LNCAP (cell line): ENCODE results near the gene STK32B.

Experiments used
- TF ChIP-seq, protein P1 (sequence below): fragments of 450-650 bp; IDR thresholded peaks from 2 replicates; pipeline ENCODE4 v1.5.1; 2017; ENCODE audit warnings: mild to moderate bottlenecking

The STK32B gene

DNA sequence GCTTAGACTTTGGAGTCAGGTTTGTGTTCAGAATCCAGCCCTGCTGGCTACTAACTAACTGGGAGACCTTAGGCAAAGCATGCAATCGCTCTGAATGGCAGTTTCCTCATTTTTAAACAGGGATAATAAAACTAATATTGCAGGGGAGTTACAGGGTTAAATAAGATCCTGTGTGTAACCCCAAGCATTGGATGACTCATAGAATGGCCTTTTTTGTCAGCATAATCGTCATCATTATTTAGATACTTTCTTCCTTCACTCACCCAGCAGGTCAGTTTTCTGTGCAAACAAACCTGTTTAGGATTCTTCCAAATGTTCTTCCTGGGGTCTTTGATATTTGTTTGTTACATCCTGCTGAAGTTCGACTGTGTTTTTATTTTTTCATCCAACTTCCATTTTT is 448.9 kb downstream of the STK32B start:
- TF ChIP-seq, protein P1, sequence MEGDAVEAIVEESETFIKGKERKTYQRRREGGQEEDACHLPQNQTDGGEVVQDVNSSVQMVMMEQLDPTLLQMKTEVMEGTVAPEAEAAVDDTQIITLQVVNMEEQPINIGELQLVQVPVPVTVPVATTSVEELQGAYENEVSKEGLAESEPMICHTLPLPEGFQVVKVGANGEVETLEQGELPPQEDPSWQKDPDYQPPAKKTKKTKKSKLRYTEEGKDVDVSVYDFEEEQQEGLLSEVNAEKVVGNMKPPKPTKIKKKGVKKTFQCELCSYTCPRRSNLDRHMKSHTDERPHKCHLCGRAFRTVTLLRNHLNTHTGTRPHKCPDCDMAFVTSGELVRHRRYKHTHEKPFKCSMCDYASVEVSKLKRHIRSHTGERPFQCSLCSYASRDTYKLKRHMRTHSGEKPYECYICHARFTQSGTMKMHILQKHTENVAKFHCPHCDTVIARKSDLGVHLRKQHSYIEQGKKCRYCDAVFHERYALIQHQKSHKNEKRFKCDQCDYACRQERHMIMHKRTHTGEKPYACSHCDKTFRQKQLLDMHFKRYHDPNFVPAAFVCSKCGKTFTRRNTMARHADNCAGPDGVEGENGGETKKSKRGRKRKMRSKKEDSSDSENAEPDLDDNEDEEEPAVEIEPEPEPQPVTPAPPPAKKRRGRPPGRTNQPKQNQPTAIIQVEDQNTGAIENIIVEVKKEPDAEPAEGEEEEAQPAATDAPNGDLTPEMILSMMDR, result no peak

DNA sequence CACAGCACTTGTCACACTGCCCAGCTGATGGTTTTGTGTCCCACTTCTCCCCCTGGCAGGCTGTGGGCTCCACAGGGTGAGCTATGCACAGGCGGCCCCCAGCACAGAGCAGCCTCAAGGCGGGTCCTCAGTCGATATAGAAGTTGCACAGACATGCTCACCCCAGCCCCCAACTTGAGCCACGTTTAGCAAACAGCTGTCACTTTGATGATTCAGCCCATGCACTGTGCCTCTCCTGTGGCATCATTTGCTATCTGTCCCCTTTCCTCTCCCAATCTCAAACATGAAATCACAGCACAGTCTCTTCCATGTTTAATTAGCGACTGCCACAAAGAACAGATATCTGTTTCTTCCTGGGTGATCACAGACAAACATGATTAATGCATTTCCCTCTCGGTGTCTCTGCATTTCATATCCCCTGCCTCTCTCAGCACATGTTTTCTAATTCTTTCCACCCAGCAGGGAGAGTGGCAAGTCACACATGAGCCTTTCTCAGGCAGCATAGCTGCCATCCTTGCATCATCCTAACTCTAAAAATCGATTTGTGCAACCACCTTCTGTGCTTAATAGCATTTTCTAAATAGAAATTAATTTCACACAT is 452.2 kb downstream of the STK32B start:
- TF ChIP-seq, protein P1, result no peak

DNA sequence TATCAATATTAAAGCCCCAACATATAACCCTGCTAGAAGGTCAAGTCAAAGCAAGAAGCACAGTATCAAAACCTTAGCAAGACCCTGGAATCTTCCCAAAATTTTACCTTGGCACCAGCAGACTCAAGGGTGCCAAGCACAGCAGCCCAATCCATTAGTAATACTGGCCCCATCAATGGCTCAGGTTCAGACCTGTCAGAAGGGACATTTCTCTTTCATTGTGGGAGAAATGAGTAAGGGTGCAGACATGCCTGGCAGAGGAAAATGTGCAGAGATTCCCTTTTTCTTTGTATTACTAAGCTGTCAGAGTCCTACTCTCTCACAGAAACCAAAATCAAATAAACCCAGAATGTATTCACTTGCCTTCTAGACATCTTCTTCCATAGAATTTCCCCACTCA is 453.2 kb downstream of the STK32B start:
- TF ChIP-seq, protein P1, result no peak

DNA sequence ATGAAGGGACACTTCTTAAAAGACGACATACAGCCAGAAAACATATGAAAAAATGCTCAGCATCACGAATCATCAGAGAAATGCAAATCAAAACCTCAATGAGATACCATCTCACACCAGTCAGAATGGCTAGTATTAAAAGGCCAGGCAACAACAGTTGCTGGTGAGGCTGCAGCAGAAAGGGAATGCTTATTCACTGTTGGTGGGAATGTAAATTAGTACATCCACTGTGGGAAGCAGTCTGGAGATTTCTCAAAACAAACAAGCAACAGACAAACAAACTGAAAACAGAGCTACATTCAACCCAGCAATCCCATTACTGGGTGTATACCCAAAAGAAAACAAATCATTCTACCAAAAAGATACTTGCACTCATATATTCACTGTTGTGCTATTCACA is 459.2 kb downstream of the STK32B start:
- TF ChIP-seq, protein P1, result no peak

DNA sequence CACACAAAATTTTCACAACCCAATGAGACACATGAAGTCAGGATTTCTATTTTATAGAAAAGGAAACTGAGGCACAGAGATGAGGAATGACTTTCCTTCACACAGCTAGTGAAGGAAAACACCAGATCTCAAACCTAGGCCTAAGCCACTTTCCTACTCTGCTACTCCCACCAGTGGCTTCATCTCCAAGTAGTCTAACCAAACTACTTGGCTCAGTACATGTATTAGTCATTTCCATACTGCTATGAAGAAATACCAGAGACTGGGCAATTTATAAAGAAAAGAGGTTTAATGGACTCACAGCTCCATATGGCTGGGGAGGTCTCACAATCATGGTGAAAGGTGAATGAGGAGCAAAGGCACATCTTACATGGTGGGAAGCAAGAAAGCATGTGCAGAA is 460.5 kb downstream of the STK32B start:
- TF ChIP-seq, protein P1, result no peak

DNA sequence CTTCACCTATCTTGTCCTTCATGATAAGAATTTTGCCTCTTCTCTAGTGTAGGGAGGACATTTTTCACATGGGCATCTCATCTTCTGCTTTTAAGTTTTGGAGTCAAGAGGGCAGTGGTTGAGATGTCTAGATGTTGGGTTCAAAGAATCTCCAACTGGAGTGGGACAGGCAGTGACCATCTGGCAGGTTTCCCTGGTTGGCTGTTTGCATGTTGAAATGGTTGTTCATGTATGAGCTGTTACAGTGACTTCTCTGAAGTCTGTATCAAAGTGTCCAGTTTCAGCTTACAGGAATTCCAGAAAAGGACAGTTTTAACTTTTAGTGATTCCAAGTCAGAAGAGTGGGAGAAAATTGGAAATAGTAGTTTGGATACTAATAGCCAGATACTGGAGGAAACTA is 464.4 kb downstream of the STK32B start:
- TF ChIP-seq, protein P1, result no peak

DNA sequence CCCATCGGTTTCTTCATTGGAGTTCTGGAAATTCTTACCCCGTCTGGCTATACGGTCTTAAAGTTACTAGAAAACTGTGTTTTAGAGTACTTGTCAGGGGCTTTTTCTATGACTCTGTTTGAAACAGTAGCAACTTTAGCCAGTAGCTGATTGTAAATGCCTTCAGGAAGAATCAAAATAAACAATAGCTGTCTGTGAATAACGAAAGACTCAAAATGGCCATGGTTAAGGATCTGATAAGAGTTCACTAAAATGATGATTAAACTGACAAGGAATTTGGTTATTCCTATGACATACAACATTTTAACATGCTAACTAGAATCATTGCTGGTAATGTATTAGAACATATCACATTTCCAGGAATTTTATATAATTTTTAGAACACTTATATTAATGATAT is 466.1 kb downstream of the STK32B start:
- TF ChIP-seq, protein P1, result no peak
